Activated CD4-positive, alpha-beta T cell treated with anti-CD3 and anti-CD28 coated beads for 24 hours (primary cell): Measurements from ENCODE around the gene HS6ST2.
"Not testable (repeated sequence)": the region's sequence is repeated elsewhere in the genome, so short reads cannot be mapped to it uniquely, and the experiment has no call there.

Source experiments
- DNase-seq, 2 donors: peaks; one replicate each; pipeline ENCODE4 v3.0.0-alpha.2; 2020; ENCODE audit warnings: low read depth in 2 of 2

HS6ST2 gene

GRCh38 chrX:132940727-132941327 lies 17.6 kb downstream of the HS6ST2 start:
- no peak for DNase-seq

- DNase-seq: no peak
Observed at GRCh38 chrX:132933170-132933569, 25.3 kb downstream of the HS6ST2 start.

GRCh38 chrX:132924426-132924825 lies 34.0 kb downstream of the HS6ST2 start:
- DNase-seq: no peak

GRCh38 chrX:132918523-132918922 lies 39.9 kb downstream of the HS6ST2 start:
- DNase-seq: no peak

- no peak for DNase-seq
Observed at GRCh38 chrX:132916349-132916748, 42.1 kb downstream of the HS6ST2 start.

- DNase-seq: no peak
Observed at GRCh38 chrX:132909643-132910042, 48.8 kb downstream of the HS6ST2 start.

GRCh38 chrX:132908891-132909290 lies 49.5 kb downstream of the HS6ST2 start:
- DNase-seq: no peak

GRCh38 chrX:132900633-132901293 lies 57.7 kb downstream of the HS6ST2 start:
- no peak for DNase-seq

GRCh38 chrX:132887569-132887968 lies 70.9 kb downstream of the HS6ST2 start:
- no peak for DNase-seq

GRCh38 chrX:132883358-132883915 lies 75.0 kb downstream of the HS6ST2 start:
- DNase-seq: no peak

GRCh38 chrX:132880753-132881152 lies 77.7 kb downstream of the HS6ST2 start:
- DNase-seq: not testable (repeated sequence)

- DNase-seq: no peak
Observed at GRCh38 chrX:132877954-132878536, 80.4 kb downstream of the HS6ST2 start.

- DNase-seq: no peak
Observed at GRCh38 chrX:132876523-132877338, 81.7 kb downstream of the HS6ST2 start.

GRCh38 chrX:132875650-132876522 lies 82.5 kb downstream of the HS6ST2 start:
- DNase-seq: no peak

- no peak for DNase-seq
Observed at GRCh38 chrX:132862562-132862961, 95.9 kb downstream of the HS6ST2 start.

- no peak for DNase-seq
Observed at GRCh38 chrX:132861076-132861475, 97.4 kb downstream of the HS6ST2 start.

GRCh38 chrX:132860200-132860599 lies 98.2 kb downstream of the HS6ST2 start:
- no peak for DNase-seq

- no peak for DNase-seq
Observed at GRCh38 chrX:132858018-132858417, 100.4 kb downstream of the HS6ST2 start.

GRCh38 chrX:132855780-132856341 lies 102.6 kb downstream of the HS6ST2 start:
- DNase-seq: no peak

GRCh38 chrX:132853040-132853439 lies 105.4 kb downstream of the HS6ST2 start:
- no peak for DNase-seq
